ENCODE results near the gene STX7. TPM values are rescaled to one million over a fixed set of nuclear protein-coding genes. Genes with fewer than 3 reads are reported as not detected.

The STX7 gene
- total RNA-seq, 1 experiment from 2014 or later: 25.6 TPM

- TF ChIP-seq CREM (CRISPR knock-in tag; IDR thresholded peaks at IDR 0.05) (no peak), ZNF532 (CRISPR knock-in tag; IDR thresholded peaks at IDR 0.05; ENCODE audit: borderline replicate concordance) (no peak), EMX1 (CRISPR knock-in tag; IDR thresholded peaks at IDR 0.05) (no peak), RELA (CRISPR knock-in tag; IDR thresholded peaks at IDR 0.05; ENCODE audit: borderline replicate concordance) (no peak), ZNF219 (CRISPR knock-in tag; IDR thresholded peaks at IDR 0.05; ENCODE audit: borderline replicate concordance) (no peak), ATF3 (CRISPR knock-in tag; conservative IDR thresholded peaks at IDR 0.05) (no peak), USF2 (CRISPR knock-in tag; IDR thresholded peaks at IDR 0.05) (no peak)
- H3K27me3 Mint-ChIP-seq (ENCODE audit: low read depth): peaks cover 10% of the 10 kb centered on the region
Measured at GRCh38 chr6:132524646-132525045, 11.7 kb upstream of the STX7 start.

GRCh38 chr6:132520953-132521352 is 8.0 kb upstream of the STX7 start:
- no peak for DNase-seq (ENCODE audit: low spot score)
- H3K9me3 Mint-ChIP-seq: no peaks in the 10 kb centered on the region
- no peak for ATAC-seq
- CTCF ChIA-PET: no interaction called here
- no peaks in the 10 kb centered on the region for H3K36me3 Mint-ChIP-seq
- H3K4me3 Mint-ChIP-seq: no peak overlapping the region
- H3K27ac Mint-ChIP-seq: no peak overlapping the region
- peaks cover 14% of the 10 kb centered on the region for H3K27me3 Mint-ChIP-seq (ENCODE audit: low read depth)
- POLR2A ChIA-PET: no interaction called here
- peaks cover 2% of the 10 kb centered on the region for H3K4me1 Mint-ChIP-seq
- TF ChIP-seq IRF1 (CRISPR knock-in tag; IDR thresholded peaks at IDR 0.05) (no peak), GTF2I (CRISPR knock-in tag; conservative IDR thresholded peaks at IDR 0.05) (no peak), ZNF232 (CRISPR knock-in tag; IDR thresholded peaks at IDR 0.05) (no peak), RELA (CRISPR knock-in tag; IDR thresholded peaks at IDR 0.05; ENCODE audit: borderline replicate concordance) (no peak), CREM (CRISPR knock-in tag; IDR thresholded peaks at IDR 0.05) (no peak), MYBL2 (CRISPR knock-in tag; IDR thresholded peaks at IDR 0.05) (no peak), ZMAT4 (CRISPR knock-in tag; IDR thresholded peaks at IDR 0.05) (no peak), ZNF532 (CRISPR knock-in tag; IDR thresholded peaks at IDR 0.05; ENCODE audit: borderline replicate concordance) (no peak), ATF2 (CRISPR knock-in tag; IDR thresholded peaks at IDR 0.05; ENCODE audit: borderline replicate concordance, low read depth) (no peak), PRDM15 (CRISPR knock-in tag; IDR thresholded peaks at IDR 0.05) (no peak), GRHL2 (CRISPR knock-in tag; IDR thresholded peaks at IDR 0.05; ENCODE audit: insufficient replicate concordance, severe bottlenecking) (no peak), TP53 (CRISPR knock-in tag; IDR thresholded peaks at IDR 0.05) (no peak)

More at GRCh38 chr6:132524646-132525045, 11.7 kb upstream of the STX7 start:
- ATAC-seq (no peak), DNase-seq (ENCODE audit: low spot score) (no peak)
- Mint-ChIP-seq H3K9me3 (no peaks in the 10 kb centered on the region), H3K27ac (no peak overlapping the region), H3K36me3 (no peaks in the 10 kb centered on the region), H3K4me1 (peaks cover 8% of the 10 kb centered on the region), H3K4me3 (no peak overlapping the region)
- POLR2A ChIA-PET: no interaction called here
- CTCF ChIA-PET: interaction anchor here (1.4 kb wide), 1 partner anchor 243 kb away, joined by 3 read pairs; no protein-coding TSS in a partner anchor

All from WTC11 (cell line).